HepG2 (cell line): ENCODE data around the gene RIPOR3. TPM values are rescaled to one million over a fixed set of nuclear protein-coding genes. Genes with fewer than 3 reads are reported as not detected.
A peak's percentile ranks its signal among the peaks of the same experiment; 100 is the strongest.

Experiments
- ARHGAP35 ChIP-seq: sonication (generic); formaldehyde crosslinking; IDR thresholded peaks from 2 replicates; pipeline ENCODE4 v1.9.0; 2022; ENCODE audit warnings: mild to moderate bottlenecking, inconsistent platforms, moderate library complexity, missing genetic modification reagents, borderline replicate concordance
- FOXK1 ChIP-seq: sonication (generic); formaldehyde crosslinking; IDR thresholded peaks from 2 replicates; pipeline ENCODE4 v1.4.0; 2020; ENCODE audit warnings: low read depth, missing genetic modification reagents, borderline replicate concordance
- IKZF1 ChIP-seq: fragments of 450-650 bp; IDR thresholded peaks from 2 replicates; pipeline ENCODE4 v1.7.1; 2016
- MAFF ChIP-seq: IDR thresholded peaks from 2 replicates; pipeline ENCODE4 v1.6.1; 2011; ENCODE audit warnings: low read depth, low read length, improper control_type of control experiment
- RBM39 ChIP-seq: fragments of 200-400 bp; formaldehyde crosslinking; IDR thresholded peaks from one replicate; pipeline ENCODE4 v1.6.1; 2018; ENCODE audit warnings: antibody characterized with exemption, mild to moderate bottlenecking, low read depth, low read length; ENCODE audit not compliant: poor library complexity, severe bottlenecking
- SMARCC2 ChIP-seq: fragments of 450-650 bp; IDR thresholded peaks from 2 replicates; pipeline ENCODE4 v1.6.1; 2017; ENCODE audit warnings: antibody characterized with exemption, mild to moderate bottlenecking
- SP140L ChIP-seq: sonication (generic); formaldehyde crosslinking; IDR thresholded peaks from 2 replicates; pipeline ENCODE4 v1.4.0; 2020; ENCODE audit warnings: missing genetic modification reagents, borderline replicate concordance
- TEAD3 ChIP-seq: optimal IDR thresholded peaks from 2 replicates; pipeline ENCODE3; 2016; ENCODE audit warnings: borderline replicate concordance
- ZBTB33 ChIP-seq: sonication (generic); formaldehyde crosslinking; IDR thresholded peaks from 2 replicates; pipeline ENCODE4 v1.4.0; 2020; ENCODE audit warnings: missing genetic modification reagents
- ZFX ChIP-seq: sonication (generic); formaldehyde crosslinking; IDR thresholded peaks from 2 replicates; pipeline ENCODE4 v1.4.0; 2020; ENCODE audit warnings: mild to moderate bottlenecking, low read depth, missing genetic modification reagents, moderate library complexity
- ZMAT3 ChIP-seq: sonication (generic); formaldehyde crosslinking; conservative IDR thresholded peaks from 2 replicates; pipeline ENCODE4 v1.7.0; 2021; ENCODE audit warnings: missing genetic modification reagents
- ZNF660 ChIP-seq: sonication (generic); formaldehyde crosslinking; IDR thresholded peaks from 2 replicates; pipeline ENCODE4 v1.5.1; 2020; ENCODE audit warnings: mild to moderate bottlenecking, low read depth, missing genetic modification reagents, borderline replicate concordance
- ZNF691 ChIP-seq: sonication (generic); formaldehyde crosslinking; IDR thresholded peaks from 2 replicates; pipeline ENCODE4 v1.4.0; 2020; ENCODE audit warnings: missing genetic modification reagents, low read depth, mild to moderate bottlenecking, borderline replicate concordance
- ZNF768 ChIP-seq: sonication (generic); formaldehyde crosslinking; IDR thresholded peaks from 2 replicates; pipeline ENCODE4 v1.4.0; 2020; ENCODE audit warnings: missing genetic modification reagents
- polyA plus RNA-seq, 8 experiments: library from polyadenylated mRNA; depleted of rRNA in 3 of 8; stranded (reverse) in 7 of 8; unstranded in 1 of 8; fragments of >200 nt; fragmentation: Illumina TruSeq in 4 of 8; extraction: Trizol in 4 of 8; gene quantifications; 2 replicates each; pipeline versions ENCODE4 v1.2.1 to v1.2.3, GENCODE V29; 2011 to 2016; ENCODE audit warnings: low read depth in 4 of 8, missing spikeins in 1 of 8, mixed read lengths in 1 of 8; ENCODE audit not compliant: insufficient read depth in 1 of 8
- total RNA-seq, 5 experiments: library from RNA; depleted of rRNA; stranded (reverse); fragments of >200 nt; fragmentation: Illumina TruSeq; extraction: Trizol; gene quantifications; 2 replicates each; pipeline ENCODE4 v1.2.3, GENCODE V29; 2016; ENCODE audit warnings: low read depth in 1 of 5
- TF ChIP-seq, protein P1 (sequence below): IDR thresholded peaks from 2 replicates; pipeline ENCODE4 v1.6.1; 2012; ENCODE audit warnings: low read depth, low read length, improper control_type of control experiment
- TF ChIP-seq, protein P2 (sequence below): sonication (generic); formaldehyde crosslinking; IDR thresholded peaks from 2 replicates; pipeline ENCODE4 v1.8.1; 2023; ENCODE audit warnings: mild to moderate bottlenecking, inconsistent platforms, moderate library complexity, missing genetic modification reagents, borderline replicate concordance
- TF ChIP-seq, protein P3 (sequence below): sonication (generic); formaldehyde crosslinking; IDR thresholded peaks from 2 replicates; pipeline ENCODE4 v1.5.0; 2020; ENCODE audit warnings: mild to moderate bottlenecking, missing genetic modification reagents, borderline replicate concordance
- TF ChIP-seq, protein P4 (sequence below): sonication (generic); formaldehyde crosslinking; IDR thresholded peaks from 2 replicates; pipeline ENCODE4 v1.5.0; 2020; ENCODE audit warnings: mild to moderate bottlenecking, missing genetic modification reagents

Gene RIPOR3
- total and polyA plus RNA-seq, 2 of the 13 experiments (the other 11 are each of a cell fraction or from before 2014, with no cell fraction given), result 0.18 TPM; not detected in 1

- TF ChIP-seq, protein P1, sequence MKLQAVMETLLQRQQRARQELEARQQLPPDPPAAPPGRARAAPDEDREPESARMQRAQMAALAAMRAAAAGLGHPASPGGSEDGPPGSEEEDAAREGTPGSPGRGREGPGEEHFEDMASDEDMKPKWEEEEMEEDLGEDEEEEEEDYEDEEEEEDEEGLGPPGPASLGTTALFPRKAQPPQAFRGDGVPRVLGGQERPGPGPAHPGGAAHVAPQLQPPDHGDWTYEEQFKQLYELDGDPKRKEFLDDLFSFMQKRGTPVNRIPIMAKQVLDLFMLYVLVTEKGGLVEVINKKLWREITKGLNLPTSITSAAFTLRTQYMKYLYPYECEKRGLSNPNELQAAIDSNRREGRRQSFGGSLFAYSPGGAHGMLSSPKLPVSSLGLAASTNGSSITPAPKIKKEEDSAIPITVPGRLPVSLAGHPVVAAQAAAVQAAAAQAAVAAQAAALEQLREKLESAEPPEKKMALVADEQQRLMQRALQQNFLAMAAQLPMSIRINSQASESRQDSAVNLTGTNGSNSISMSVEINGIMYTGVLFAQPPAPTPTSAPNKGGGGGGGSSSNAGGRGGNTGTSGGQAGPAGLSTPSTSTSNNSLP, result no peak
- no peak for TF ChIP-seq SP140L (CRISPR knock-in tag)
- no peak for TF ChIP-seq ARHGAP35 (CRISPR knock-in tag)
- peak; percentile 87 for TF ChIP-seq TEAD3 (CRISPR knock-in tag)
- TF ChIP-seq, protein P2, sequence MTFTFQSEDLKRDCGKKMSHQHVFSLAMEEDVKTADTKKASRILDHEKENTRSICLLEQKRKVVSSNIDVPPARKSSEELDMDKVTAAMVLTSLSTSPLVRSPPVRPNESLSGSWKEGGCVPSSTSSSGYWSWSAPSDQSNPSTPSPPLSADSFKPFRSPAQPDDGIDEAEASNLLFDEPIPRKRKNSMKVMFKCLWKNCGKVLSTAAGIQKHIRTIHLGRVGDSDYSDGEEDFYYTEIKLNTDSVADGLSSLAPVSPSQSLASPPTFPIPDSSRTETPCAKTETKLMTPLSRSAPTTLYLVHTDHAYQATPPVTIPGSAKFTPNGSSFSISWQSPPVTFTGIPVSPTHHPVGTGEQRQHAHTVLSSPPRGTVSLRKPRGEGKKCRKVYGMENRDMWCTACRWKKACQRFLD (CRISPR knock-in tag), result no peak
- TF ChIP-seq, protein P3, sequence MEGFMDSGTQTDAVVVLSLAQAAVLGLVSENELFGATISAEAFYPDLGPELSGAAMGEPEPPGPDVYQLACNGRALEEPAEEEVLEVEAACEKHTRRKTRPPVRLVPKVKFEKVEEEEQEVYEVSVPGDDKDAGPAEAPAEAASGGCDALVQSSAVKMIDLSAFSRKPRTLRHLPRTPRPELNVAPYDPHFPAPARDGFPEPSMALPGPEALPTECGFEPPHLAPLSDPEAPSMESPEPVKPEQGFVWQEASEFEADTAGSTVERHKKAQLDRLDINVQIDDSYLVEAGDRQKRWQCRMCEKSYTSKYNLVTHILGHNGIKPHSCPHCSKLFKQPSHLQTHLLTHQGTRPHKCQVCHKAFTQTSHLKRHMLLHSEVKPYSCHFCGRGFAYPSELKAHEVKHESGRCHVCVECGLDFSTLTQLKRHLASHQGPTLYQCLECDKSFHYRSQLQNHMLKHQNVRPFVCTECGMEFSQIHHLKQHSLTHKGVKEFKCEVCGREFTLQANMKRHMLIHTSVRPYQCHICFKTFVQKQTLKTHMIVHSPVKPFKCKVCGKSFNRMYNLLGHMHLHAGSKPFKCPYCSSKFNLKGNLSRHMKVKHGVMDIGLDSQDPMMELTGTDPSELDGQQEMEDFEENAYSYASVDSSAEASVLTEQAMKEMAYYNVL, result peak; percentile 46; the same call in 1 of the 2 replicates
- TF ChIP-seq ZNF691, result 0 out of 2 replicates have a peak, but pooled peaks have one; percentile 52
- TF ChIP-seq ZBTB33 (CRISPR knock-in tag), result peak; percentile 91
- TF ChIP-seq IKZF1, result no peak
- TF ChIP-seq ZNF768 (CRISPR knock-in tag), result no peak
- no peak for TF ChIP-seq MAFF
- peak; percentile 68 for TF ChIP-seq SMARCC2
- no peak for TF ChIP-seq ZMAT3 (CRISPR knock-in tag)
- TF ChIP-seq ZFX, result peak; percentile 77
- 0 out of 2 replicates have a peak, but pooled peaks have one; percentile 22 for TF ChIP-seq FOXK1 (CRISPR knock-in tag)
- TF ChIP-seq, protein P4, sequence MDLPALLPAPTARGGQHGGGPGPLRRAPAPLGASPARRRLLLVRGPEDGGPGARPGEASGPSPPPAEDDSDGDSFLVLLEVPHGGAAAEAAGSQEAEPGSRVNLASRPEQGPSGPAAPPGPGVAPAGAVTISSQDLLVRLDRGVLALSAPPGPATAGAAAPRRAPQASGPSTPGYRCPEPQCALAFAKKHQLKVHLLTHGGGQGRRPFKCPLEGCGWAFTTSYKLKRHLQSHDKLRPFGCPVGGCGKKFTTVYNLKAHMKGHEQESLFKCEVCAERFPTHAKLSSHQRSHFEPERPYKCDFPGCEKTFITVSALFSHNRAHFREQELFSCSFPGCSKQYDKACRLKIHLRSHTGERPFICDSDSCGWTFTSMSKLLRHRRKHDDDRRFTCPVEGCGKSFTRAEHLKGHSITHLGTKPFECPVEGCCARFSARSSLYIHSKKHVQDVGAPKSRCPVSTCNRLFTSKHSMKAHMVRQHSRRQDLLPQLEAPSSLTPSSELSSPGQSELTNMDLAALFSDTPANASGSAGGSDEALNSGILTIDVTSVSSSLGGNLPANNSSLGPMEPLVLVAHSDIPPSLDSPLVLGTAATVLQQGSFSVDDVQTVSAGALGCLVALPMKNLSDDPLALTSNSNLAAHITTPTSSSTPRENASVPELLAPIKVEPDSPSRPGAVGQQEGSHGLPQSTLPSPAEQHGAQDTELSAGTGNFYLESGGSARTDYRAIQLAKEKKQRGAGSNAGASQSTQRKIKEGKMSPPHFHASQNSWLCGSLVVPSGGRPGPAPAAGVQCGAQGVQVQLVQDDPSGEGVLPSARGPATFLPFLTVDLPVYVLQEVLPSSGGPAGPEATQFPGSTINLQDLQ (CRISPR knock-in tag), result no peak
- TF ChIP-seq RBM39, result no peak
- no peak for TF ChIP-seq ZNF660 (CRISPR knock-in tag)
Observed at GRCh38 chr20:50588034-50588736, 103.2 kb downstream of the RIPOR3 start (continued).
